CD1c-positive myeloid dendritic cell (primary cell): ENCODE data around the gene ZNF652.

ENCODE experiments used
- DNase-seq: peaks from one replicate; pipeline ENCODE4 v3.0.0-alpha.2; 2016; ENCODE audit errors: extremely low spot score

The ZNF652 gene

GRCh38 chr17:49358641-49359247 lies 3.3 kb downstream of the ZNF652 start:
- DNase-seq: peak; percentile 59

- no peak for DNase-seq
Observed at GRCh38 chr17:49357516-49357915, 4.5 kb downstream of the ZNF652 start.

- no peak for DNase-seq
Observed at GRCh38 chr17:49356320-49356719, 5.7 kb downstream of the ZNF652 start.

GRCh38 chr17:49353607-49354006 lies 8.4 kb downstream of the ZNF652 start:
- DNase-seq: no peak

GRCh38 chr17:49352587-49353154 lies 9.4 kb downstream of the ZNF652 start:
- DNase-seq: no peak

- DNase-seq: no peak
Observed at GRCh38 chr17:49351572-49352140, 10.4 kb downstream of the ZNF652 start.

- no peak for DNase-seq
Observed at GRCh38 chr17:49349541-49349940, 12.5 kb downstream of the ZNF652 start.

- DNase-seq: no peak
Observed at GRCh38 chr17:49344914-49345313, 17.1 kb downstream of the ZNF652 start.

- DNase-seq: peak; percentile 71
Observed at GRCh38 chr17:49343273-49343672, 18.8 kb downstream of the ZNF652 start.

- DNase-seq: no peak
Observed at GRCh38 chr17:49342575-49342936, 19.5 kb downstream of the ZNF652 start.

- no peak for DNase-seq
Observed at GRCh38 chr17:49341356-49341755, 20.7 kb downstream of the ZNF652 start.

- DNase-seq: no peak
Observed at GRCh38 chr17:49339354-49339753, 22.7 kb downstream of the ZNF652 start.

- no peak for DNase-seq
Observed at GRCh38 chr17:49338883-49339282, 23.2 kb downstream of the ZNF652 start.

GRCh38 chr17:49337884-49338283 lies 24.2 kb downstream of the ZNF652 start:
- DNase-seq: no peak

GRCh38 chr17:49334744-49335512 lies 27.1 kb downstream of the ZNF652 start:
- DNase-seq: no peak

GRCh38 chr17:49333804-49334203 lies 28.2 kb downstream of the ZNF652 start:
- DNase-seq: no peak

- DNase-seq: peak; percentile 50
Observed at GRCh38 chr17:49327835-49328784, 33.9 kb downstream of the ZNF652 start.

- DNase-seq: no peak
Observed at GRCh38 chr17:49325980-49326379, 36.1 kb downstream of the ZNF652 start.

- DNase-seq: no peak
Observed at GRCh38 chr17:49318435-49318965, 43.5 kb downstream of the ZNF652 start.

- DNase-seq: peak; percentile 51
Observed at GRCh38 chr17:49316889-49317675, 45.0 kb downstream of the ZNF652 start.

- no peak for DNase-seq
Observed at GRCh38 chr17:49316258-49316570, 45.8 kb downstream of the ZNF652 start.
